NOMO-1 treated with DMSO at 0.1 percent for 48 hours (cell line): ENCODE measurements around the gene RNF183.
"Not testable (repeated sequence)": the region's sequence is repeated elsewhere in the genome, so short reads cannot be mapped to it uniquely, and the experiment has no call there.

Source experiments
- DNase-seq: peaks from one replicate; lab custom pipeline; 2025; ENCODE audit not compliant: unreplicated experiment; lab: John Stamatoyannopoulos, UW

RNF183 gene

GRCh38 chr9:113275157-113276131 is 27.7 kb downstream of the RNF183 start, which contains the start of the genes CDC26 and PRPF4:
Gene CDC26, minus strand, starts transcription at chr9:113275572. Its CDS starts 3,065 bp downstream, at chr9:113272507.
Gene PRPF4, plus strand, starts transcription at chr9:113275658. Its CDS starts 86 bp downstream, at chr9:113275744.
- DNase-seq = peak; percentile 97

- peak; percentile 73 for DNase-seq
Observed at GRCh38 chr9:113274474-113275156, 28.6 kb downstream of the RNF183 start.

- DNase-seq = no peak
Observed at GRCh38 chr9:113269871-113270270, 33.3 kb downstream of the RNF183 start.

GRCh38 chr9:113269355-113269754 is 33.8 kb downstream of the RNF183 start:
- DNase-seq = no peak

- DNase-seq = no peak
Observed at GRCh38 chr9:113267911-113268566, 35.1 kb downstream of the RNF183 start.

- no peak for DNase-seq
Observed at GRCh38 chr9:113266174-113266573, 37.0 kb downstream of the RNF183 start.

GRCh38 chr9:113261917-113262671 is 41.1 kb downstream of the RNF183 start:
- no peak for DNase-seq

- no peak for DNase-seq
Observed at GRCh38 chr9:113258282-113258681, 44.9 kb downstream of the RNF183 start.

- DNase-seq = no peak
Observed at GRCh38 chr9:113257863-113258262, 45.3 kb downstream of the RNF183 start.

- DNase-seq = peak; percentile 77
Observed at GRCh38 chr9:113255438-113255837, 47.7 kb downstream of the RNF183 start.

GRCh38 chr9:113254991-113255390 is 48.2 kb downstream of the RNF183 start:
- no peak for DNase-seq

- DNase-seq = no peak
Observed at GRCh38 chr9:113250807-113251206, 52.4 kb downstream of the RNF183 start.

GRCh38 chr9:113249661-113250060 is 53.5 kb downstream of the RNF183 start:
- DNase-seq = not testable (repeated sequence)

- DNase-seq = no peak
Observed at GRCh38 chr9:113247640-113248039, 55.5 kb downstream of the RNF183 start.
